ENCODE results near the gene SCRN2. TPM values are rescaled to one million over a fixed set of nuclear protein-coding genes. Genes with fewer than 3 reads are reported as not detected.

Gene SCRN2
- total and polyA plus RNA-seq, 2 of the 13 experiments (the other 11 are each of a cell fraction or from before 2014, with no cell fraction given) = 21.7 to 29.5 TPM

GRCh38 chr17:47850692-47851573, 9.9 kb upstream of the SCRN2 start, which contains the start of gene SP6 (continued):
- TF ChIP-seq ZBTB10 (CRISPR knock-in tag; IDR thresholded peaks at IDR 0.05; ENCODE audit: borderline replicate concordance) = 0 out of 2 replicates have a peak, but pooled peaks have one; percentile 23
- 0 out of 2 replicates have a peak, but pooled peaks have one; percentile 54 for TF ChIP-seq ZSCAN22 (CRISPR knock-in tag; IDR thresholded peaks at IDR 0.05)
- TF ChIP-seq ZNF414 (CRISPR knock-in tag; IDR thresholded peaks at IDR 0.05) = peak; percentile 78
- TF ChIP-seq POLR2AphosphoS5 (IDR thresholded peaks at IDR 0.05; ENCODE audit: low read depth, low read length) = no peak
- TF ChIP-seq SRSF4 (IDR thresholded peaks at IDR 0.05; ENCODE audit: low read depth, low read length, poor library complexity, severe bottlenecking) = no peak
- no peak for TF ChIP-seq HNF1A (IDR thresholded peaks at IDR 0.05; ENCODE audit: low read depth)
- peak; percentile 27; the same call in 1 of the 2 replicates for TF ChIP-seq HNF1A (CRISPR knock-in tag; IDR thresholded peaks at IDR 0.05; ENCODE audit: borderline replicate concordance)
- TF ChIP-seq ZZZ3 (CRISPR knock-in tag; IDR thresholded peaks at IDR 0.05; ENCODE audit: borderline replicate concordance) = peak; percentile 78
- no peak for TF ChIP-seq PAF1 (CRISPR knock-in tag; IDR thresholded peaks at IDR 0.05)
- TF ChIP-seq NCOR1 (IDR thresholded peaks at IDR 0.05; ENCODE audit: borderline replicate concordance, low read length) = no peak
- no peak for TF ChIP-seq LBX2 (CRISPR knock-in tag; IDR thresholded peaks at IDR 0.05; ENCODE audit: borderline replicate concordance)
- TF ChIP-seq U2AF1 (optimal IDR thresholded peaks at IDR 0.05; ENCODE audit: low read depth, low read length) = peak; percentile 71
- TF ChIP-seq ZNF775 (CRISPR knock-in tag; IDR thresholded peaks at IDR 0.05; ENCODE audit: borderline replicate concordance) = no peak; the same call in 1 of the 2 replicates
- no peak; the same call in 1 of the 2 replicates for TF ChIP-seq HMG20A (CRISPR knock-in tag; IDR thresholded peaks at IDR 0.05; ENCODE audit: borderline replicate concordance)
- TF ChIP-seq ZNF580 (CRISPR knock-in tag; IDR thresholded peaks at IDR 0.05; ENCODE audit: borderline replicate concordance, low read depth) = peak; percentile 61; the same call in 1 of the 2 replicates
- no peak for TF ChIP-seq ZNF367 (CRISPR knock-in tag; IDR thresholded peaks at IDR 0.05; ENCODE audit: borderline replicate concordance)
- TF ChIP-seq TERF1 (CRISPR knock-in tag; IDR thresholded peaks at IDR 0.05) = no peak
- no peak for TF ChIP-seq ZNF30 (CRISPR knock-in tag; IDR thresholded peaks at IDR 0.05)

Data from HepG2 (cell line).